Naive B cell (primary cell): ENCODE data around the gene HEPH. TPM values are rescaled to one million over a fixed set of nuclear protein-coding genes. Genes with fewer than 3 reads are reported as not detected.
A peak's percentile ranks its signal among the peaks of the same experiment; 100 is the strongest.
"Not testable (repeated sequence)": the region's sequence is repeated elsewhere in the genome, so short reads cannot be mapped to it uniquely, and the experiment has no call there.

Experiments
- ATAC-seq, 2 donors: fragments of 150-1000 bp; cut with Tn5 transposase; 2 replicates each; pipeline ENCODE4 v1.10.0; 2021; ENCODE audit warnings: low read depth in 2 of 2, mild to moderate bottlenecking in 2 of 2, moderate library complexity in 2 of 2
- DNase-seq: peaks from one replicate; pipeline ENCODE4 v3.0.0; 2022
- H3K27ac Mint-ChIP-seq, 6 donors: one replicate each; pipeline ENCODE4 v1.8.0; 2020 to 2022; ENCODE audit warnings: mild to moderate bottlenecking in 6 of 6, mixed read lengths in 6 of 6, moderate library complexity in 5 of 6, inconsistent platforms in 2 of 6
- H3K27me3 Mint-ChIP-seq, 3 donors: one replicate each; pipeline ENCODE4 v1.8.0; 2021 to 2022; ENCODE audit warnings: mixed read lengths in 3 of 3, mild to moderate bottlenecking in 1 of 3
- H3K36me3 Mint-ChIP-seq, 2 donors: one replicate each; pipeline ENCODE4 v1.8.0; 2020 to 2022; ENCODE audit warnings: mixed read lengths in 2 of 2, inconsistent platforms in 1 of 2, mild to moderate bottlenecking in 1 of 2
- H3K4me1 Mint-ChIP-seq, 3 donors: one replicate each; pipeline ENCODE4 v1.8.0; 2020 to 2022; ENCODE audit warnings: mixed read lengths in 3 of 3, inconsistent platforms in 1 of 3, mild to moderate bottlenecking in 1 of 3, moderate library complexity in 1 of 3
- H3K4me3 Mint-ChIP-seq, 8 donors: one replicate each; pipeline ENCODE4 v1.8.0; 2020 to 2022; ENCODE audit warnings: mild to moderate bottlenecking in 8 of 8, mixed read lengths in 8 of 8, moderate library complexity in 8 of 8, inconsistent platforms in 2 of 8
- H3K9me3 Mint-ChIP-seq, 7 donors: one replicate each; pipeline ENCODE4 v1.8.0; 2020 to 2022; ENCODE audit warnings: mixed read lengths in 7 of 7, mild to moderate bottlenecking in 5 of 7, inconsistent platforms in 2 of 7, moderate library complexity in 1 of 7
- polyA plus RNA-seq, 6 donors: library from polyadenylated mRNA; unstranded; fragments of 300-500 nt; fragmentation: Illumina TruSeq; gene quantifications; one replicate each; pipeline ENCODE4 v1.2.3, GENCODE V29; 2021; ENCODE audit warnings: low read depth in 6 of 6

HEPH gene
- polyA plus RNA-seq, result not detected

DNA sequence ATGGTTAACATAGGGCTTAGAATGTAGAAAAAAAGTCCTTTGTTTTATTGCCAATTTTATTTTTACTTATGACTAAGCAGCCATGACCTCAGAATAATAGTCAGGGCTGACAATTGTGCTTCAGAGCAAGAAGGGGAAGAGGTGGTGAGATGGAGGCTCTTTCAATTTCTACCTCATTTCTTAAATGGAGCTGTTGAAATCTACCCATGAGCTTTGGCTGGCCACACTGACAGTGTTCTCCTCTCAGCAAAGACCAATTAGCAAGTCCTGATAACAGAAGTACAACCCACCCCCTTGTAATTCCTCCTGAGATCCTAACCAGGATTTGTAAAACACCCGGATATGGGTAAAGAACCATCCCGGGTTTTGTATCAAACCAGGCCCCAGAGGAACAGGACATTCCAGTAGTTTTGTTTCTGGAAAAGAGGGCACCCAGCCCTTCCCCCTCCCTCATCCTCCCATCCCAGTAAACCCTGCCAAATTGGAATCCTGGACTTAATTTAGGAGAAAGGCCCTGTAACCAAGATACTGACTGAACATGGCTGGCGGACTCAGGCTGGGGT lies at the start of gene HEPH:
HEPH (plus strand) TSS at position 399 of the 563 bp plus-strand sequence. CDS start 6,324 bp downstream, outside the sequence.
- H3K4me1 Mint-ChIP-seq, result no peaks in the 10 kb centered on the region
- ATAC-seq, result no peak
- peaks cover 0 to 3% (median 0%) of the 10 kb centered on the region in 7 donors for H3K9me3 Mint-ChIP-seq
- H3K27ac Mint-ChIP-seq, result peak within 1 kb of the TSS in 2 of 6 donors; percentile 5 to 42
- H3K4me3 Mint-ChIP-seq, result no peak within 1 kb of the TSS
- H3K36me3 Mint-ChIP-seq, result no peaks in the 10 kb centered on the region
- DNase-seq, result no peak
- peaks cover 0 to 29% (median 5%) of the 10 kb centered on the region in 3 donors for H3K27me3 Mint-ChIP-seq

- not testable (repeated sequence) for ATAC-seq, DNase-seq, H3K4me3 Mint-ChIP-seq, H3K27ac Mint-ChIP-seq, H3K27me3 Mint-ChIP-seq, H3K4me1 Mint-ChIP-seq
- Mint-ChIP-seq H3K36me3 (peaks cover 0 to 15% of the 10 kb centered on the region in 2 donors), H3K9me3 (peaks cover 2 to 16% (median 10%) of the 10 kb centered on the region in 7 donors)
Measured at GRCh38 chrX:66118722-66119121, 45.3 kb upstream of the HEPH start.

DNA sequence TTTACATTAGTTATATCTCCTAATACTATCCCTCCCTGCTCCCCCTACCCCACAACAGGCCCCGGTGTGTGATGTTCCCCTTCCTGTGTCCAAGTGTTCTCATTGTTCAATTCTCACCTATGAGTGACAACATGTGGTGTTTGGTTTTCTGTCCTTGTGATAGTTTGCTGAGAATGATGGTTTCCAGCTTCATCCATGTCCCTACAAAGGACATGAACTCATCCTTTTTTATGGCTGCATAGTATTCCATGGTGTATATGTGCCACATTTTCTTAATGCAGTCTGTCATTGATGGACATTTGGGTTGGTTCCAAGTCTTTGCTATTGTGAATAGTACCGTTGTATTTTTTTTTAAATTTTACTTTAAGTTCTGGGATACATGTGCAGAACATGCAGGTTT lies 42.7 kb upstream of the HEPH start:
- not testable (repeated sequence) for H3K4me3 Mint-ChIP-seq, ATAC-seq, H3K4me1 Mint-ChIP-seq, H3K27me3 Mint-ChIP-seq, H3K27ac Mint-ChIP-seq, DNase-seq
- Mint-ChIP-seq H3K9me3 (peaks cover 5 to 26% (median 14%) of the 10 kb centered on the region in 7 donors), H3K36me3 (peaks cover 0 to 15% of the 10 kb centered on the region in 2 donors)

- peaks cover 0 to 5% of the 10 kb centered on the region in 2 donors for H3K36me3 Mint-ChIP-seq
- peaks cover 5 to 14% (median 8%) of the 10 kb centered on the region in 7 donors for H3K9me3 Mint-ChIP-seq
- no peak for DNase-seq
- H3K4me3 Mint-ChIP-seq, result no peak overlapping the region
- peaks cover 0 to 14% (median 0%) of the 10 kb centered on the region in 3 donors for H3K27me3 Mint-ChIP-seq
- no peak for ATAC-seq
- no peak overlapping the region for H3K27ac Mint-ChIP-seq
- peaks cover 5 to 9% (median 8%) of the 10 kb centered on the region in 3 donors for H3K4me1 Mint-ChIP-seq
Measured at GRCh38 chrX:66126662-66127061, 37.4 kb upstream of the HEPH start.

DNA sequence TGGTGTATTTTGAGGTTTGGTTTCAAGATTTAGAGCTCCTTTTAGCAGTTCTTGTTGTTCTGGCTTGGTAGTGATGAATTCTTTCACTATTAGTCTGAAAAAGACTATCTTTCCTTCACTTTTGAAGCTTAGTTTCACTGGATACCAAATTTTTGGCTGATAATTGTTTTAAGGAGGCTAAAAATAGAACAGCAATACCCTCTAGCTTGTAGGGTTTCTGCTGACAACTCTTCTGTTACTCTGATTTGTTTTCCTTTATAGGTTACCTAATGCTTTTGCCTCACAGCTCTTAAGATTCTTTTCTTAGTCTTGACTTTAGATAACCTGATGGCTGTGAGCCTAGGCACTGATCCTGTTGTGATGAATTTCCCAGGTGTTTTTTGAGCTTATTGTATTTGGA lies 33.6 kb upstream of the HEPH start:
- ATAC-seq, result no peak
- no peaks in the 10 kb centered on the region for H3K4me1 Mint-ChIP-seq
- no peak overlapping the region for H3K4me3 Mint-ChIP-seq
- H3K36me3 Mint-ChIP-seq, result no peaks in the 10 kb centered on the region
- H3K27ac Mint-ChIP-seq, result no peak overlapping the region
- peaks cover 0 to 22% (median 0%) of the 10 kb centered on the region in 3 donors for H3K27me3 Mint-ChIP-seq
- peaks cover 0 to 4% (median 0%) of the 10 kb centered on the region in 7 donors for H3K9me3 Mint-ChIP-seq
- DNase-seq, result no peak

- Mint-ChIP-seq H3K9me3 (peaks cover 0 to 18% (median 9%) of the 10 kb centered on the region in 7 donors), H3K27me3 (peaks cover 0 to 11% (median 0%) of the 10 kb centered on the region in 3 donors)
- not testable (repeated sequence) for H3K4me3 Mint-ChIP-seq, H3K27ac Mint-ChIP-seq, H3K4me1 Mint-ChIP-seq, DNase-seq, H3K36me3 Mint-ChIP-seq, ATAC-seq
Measured at GRCh38 chrX:66135284-66135683, 28.8 kb upstream of the HEPH start.

GRCh38 chrX:66142351-66142750 lies 21.7 kb upstream of the HEPH start:
- no peak overlapping the region for H3K4me3 Mint-ChIP-seq
- ATAC-seq, result no peak
- no peaks in the 10 kb centered on the region for H3K36me3 Mint-ChIP-seq
- no peak overlapping the region for H3K27ac Mint-ChIP-seq
- H3K4me1 Mint-ChIP-seq, result no peaks in the 10 kb centered on the region
- H3K9me3 Mint-ChIP-seq, result peaks cover 0 to 9% (median 2%) of the 10 kb centered on the region in 7 donors
- H3K27me3 Mint-ChIP-seq, result peaks cover 0 to 15% (median 0%) of the 10 kb centered on the region in 3 donors
- DNase-seq, result no peak

DNA sequence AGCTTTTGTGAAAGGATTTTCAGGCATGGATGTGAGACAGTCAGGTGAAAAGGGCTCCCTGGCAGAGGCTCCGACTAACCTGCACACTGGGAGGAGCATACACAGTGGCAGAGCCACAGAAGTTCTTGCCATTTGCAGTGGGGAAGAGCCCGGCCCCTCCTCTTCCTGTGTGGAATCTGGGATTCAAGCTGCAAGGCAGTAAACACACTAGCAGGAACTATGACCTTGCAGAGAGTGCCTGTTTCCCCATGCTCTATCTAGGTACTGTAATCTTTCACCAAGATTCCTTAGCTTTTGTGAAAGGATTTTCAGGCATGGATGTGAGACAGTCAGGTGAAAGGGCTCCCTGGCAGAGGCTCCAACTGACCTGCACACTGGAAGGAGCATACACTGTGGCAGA lies 19.8 kb upstream of the HEPH start:
- Mint-ChIP-seq H3K27me3 (peaks cover 0 to 15% (median 4%) of the 10 kb centered on the region in 3 donors), H3K4me3 (no peak overlapping the region), H3K4me1 (no peaks in the 10 kb centered on the region), H3K9me3 (peaks cover 0 to 2% (median 0%) of the 10 kb centered on the region in 7 donors), H3K36me3 (no peaks in the 10 kb centered on the region), H3K27ac (no peak overlapping the region)
- no peak for DNase-seq
- no peak for ATAC-seq

GRCh38 chrX:66149519-66149918 lies 14.5 kb upstream of the HEPH start:
- H3K36me3 Mint-ChIP-seq, result no peaks in the 10 kb centered on the region
- no peaks in the 10 kb centered on the region for H3K9me3 Mint-ChIP-seq
- no peak overlapping the region for H3K4me3 Mint-ChIP-seq
- no peak for DNase-seq
- no peak overlapping the region for H3K27ac Mint-ChIP-seq
- ATAC-seq, result no peak
- H3K4me1 Mint-ChIP-seq, result no peaks in the 10 kb centered on the region
- peaks cover 0 to 4% (median 0%) of the 10 kb centered on the region in 3 donors for H3K27me3 Mint-ChIP-seq

DNA sequence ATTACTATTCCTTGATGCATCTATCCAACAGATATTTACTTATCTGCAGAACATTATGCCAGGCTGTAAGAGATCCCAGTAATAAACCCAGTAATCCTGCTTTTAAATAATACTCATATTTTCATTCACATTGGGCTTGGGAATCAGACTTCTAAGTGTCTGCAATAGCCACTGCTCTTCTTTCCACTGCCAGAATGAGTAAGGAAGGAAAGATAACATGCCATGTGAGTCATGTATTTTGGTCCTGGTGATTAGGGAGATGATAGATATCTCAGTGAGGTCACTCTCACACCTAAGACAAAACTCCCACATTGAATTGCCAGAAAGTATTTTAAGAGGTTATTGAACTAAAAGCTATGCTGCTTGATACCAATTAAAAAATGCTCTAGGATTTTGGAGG lies 13.9 kb upstream of the HEPH start:
- no peak for DNase-seq
- Mint-ChIP-seq H3K27me3 (peaks cover 0 to 4% (median under 1%) of the 10 kb centered on the region in 3 donors), H3K4me1 (no peaks in the 10 kb centered on the region), H3K4me3 (no peak overlapping the region), H3K36me3 (no peaks in the 10 kb centered on the region), H3K9me3 (no peaks in the 10 kb centered on the region), H3K27ac (peak overlapping the region in 1 of 6 donors; percentile 58)
- no peak for ATAC-seq

- no peak for ATAC-seq
- H3K36me3 Mint-ChIP-seq, result peaks cover 0 to 4% of the 10 kb centered on the region in 2 donors
- peaks cover 0 to 3% (median 0%) of the 10 kb centered on the region in 7 donors for H3K9me3 Mint-ChIP-seq
- H3K27ac Mint-ChIP-seq, result no peak overlapping the region
- H3K27me3 Mint-ChIP-seq, result peaks cover 0 to 26% (median 0%) of the 10 kb centered on the region in 3 donors
- H3K4me1 Mint-ChIP-seq, result no peaks in the 10 kb centered on the region
- no peak overlapping the region for H3K4me3 Mint-ChIP-seq
- DNase-seq, result no peak
Measured at GRCh38 chrX:66162331-66162822, 1.7 kb upstream of the HEPH start.

GRCh38 chrX:66163447-66163846 lies 600 bp upstream of the HEPH start:
- H3K4me1 Mint-ChIP-seq, result no peaks in the 10 kb centered on the region
- H3K36me3 Mint-ChIP-seq, result no peaks in the 10 kb centered on the region
- no peak for ATAC-seq
- H3K27me3 Mint-ChIP-seq, result peaks cover 0 to 27% (median 5%) of the 10 kb centered on the region in 3 donors
- H3K27ac Mint-ChIP-seq, result no peak overlapping the region
- no peak overlapping the region for H3K4me3 Mint-ChIP-seq
- no peak for DNase-seq
- H3K9me3 Mint-ChIP-seq, result peaks cover 0 to 3% (median 0%) of the 10 kb centered on the region in 7 donors

DNA sequence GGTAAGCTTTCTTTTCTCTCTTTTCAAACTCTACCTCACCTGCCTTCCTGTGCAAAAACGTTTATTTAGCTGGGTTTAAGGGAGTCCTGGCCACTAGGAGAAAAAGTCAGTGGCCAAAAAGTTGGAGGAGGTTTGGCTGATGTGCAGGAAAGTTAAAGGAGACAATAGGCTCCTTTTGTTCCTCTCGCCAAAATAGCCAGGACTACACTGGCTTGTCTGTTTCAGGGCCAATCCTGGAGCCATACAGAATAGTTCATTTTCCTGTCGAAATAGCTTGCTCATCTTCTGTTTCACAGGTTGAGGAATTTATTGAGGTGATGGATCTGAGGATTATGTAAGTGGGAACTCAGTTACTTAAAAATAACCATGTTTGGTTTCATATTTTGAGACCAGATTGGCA lies 423 bp downstream of the HEPH start:
- no peak overlapping the region for H3K27ac Mint-ChIP-seq
- H3K27me3 Mint-ChIP-seq, result peaks cover 0 to 33% (median 5%) of the 10 kb centered on the region in 3 donors
- no peaks in the 10 kb centered on the region for H3K4me1 Mint-ChIP-seq
- no peak overlapping the region for H3K4me3 Mint-ChIP-seq
- DNase-seq (no peak), ATAC-seq (no peak)
- H3K36me3 Mint-ChIP-seq, result no peaks in the 10 kb centered on the region
- peaks cover 0 to 3% (median 0%) of the 10 kb centered on the region in 7 donors for H3K9me3 Mint-ChIP-seq

DNA sequence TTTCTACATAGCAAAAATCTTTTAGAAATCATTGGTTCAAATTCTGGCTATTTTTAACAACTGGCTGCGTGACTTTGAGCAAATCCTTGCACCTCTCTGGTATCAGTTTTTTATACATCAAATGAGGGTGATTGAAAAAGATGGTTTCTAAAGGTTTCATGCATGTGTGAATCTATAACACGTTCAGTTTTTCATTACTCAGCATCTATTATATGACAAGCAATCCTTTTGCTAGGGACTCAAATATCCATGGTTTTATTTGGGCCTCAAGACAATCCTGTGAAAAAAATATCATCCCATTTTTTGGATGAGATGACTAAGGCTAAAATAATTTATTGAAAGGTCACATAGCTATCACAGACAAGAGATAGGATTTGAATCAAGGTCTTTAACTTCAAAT lies 884 bp downstream of the HEPH start:
- Mint-ChIP-seq H3K4me3 (no peak overlapping the region), H3K9me3 (peaks cover 0 to 2% (median 0%) of the 10 kb centered on the region in 7 donors), H3K27ac (peak overlapping the region in 1 of 6 donors; percentile 42), H3K4me1 (no peaks in the 10 kb centered on the region), H3K27me3 (peaks cover 0 to 29% (median 5%) of the 10 kb centered on the region in 3 donors), H3K36me3 (no peaks in the 10 kb centered on the region)
- ATAC-seq, result no peak
- DNase-seq, result no peak
